ENCODE data around the gene LY9. TPM values are rescaled to one million over a fixed set of nuclear protein-coding genes. Genes with fewer than 3 reads are reported as not detected.
"Not testable (repeated sequence)": the region's sequence is repeated elsewhere in the genome, so short reads cannot be mapped to it uniquely, and the experiment has no call there.

LY9 gene
- polyA plus RNA-seq, 1 donor from 2014 or later: 158 TPM

DNA sequence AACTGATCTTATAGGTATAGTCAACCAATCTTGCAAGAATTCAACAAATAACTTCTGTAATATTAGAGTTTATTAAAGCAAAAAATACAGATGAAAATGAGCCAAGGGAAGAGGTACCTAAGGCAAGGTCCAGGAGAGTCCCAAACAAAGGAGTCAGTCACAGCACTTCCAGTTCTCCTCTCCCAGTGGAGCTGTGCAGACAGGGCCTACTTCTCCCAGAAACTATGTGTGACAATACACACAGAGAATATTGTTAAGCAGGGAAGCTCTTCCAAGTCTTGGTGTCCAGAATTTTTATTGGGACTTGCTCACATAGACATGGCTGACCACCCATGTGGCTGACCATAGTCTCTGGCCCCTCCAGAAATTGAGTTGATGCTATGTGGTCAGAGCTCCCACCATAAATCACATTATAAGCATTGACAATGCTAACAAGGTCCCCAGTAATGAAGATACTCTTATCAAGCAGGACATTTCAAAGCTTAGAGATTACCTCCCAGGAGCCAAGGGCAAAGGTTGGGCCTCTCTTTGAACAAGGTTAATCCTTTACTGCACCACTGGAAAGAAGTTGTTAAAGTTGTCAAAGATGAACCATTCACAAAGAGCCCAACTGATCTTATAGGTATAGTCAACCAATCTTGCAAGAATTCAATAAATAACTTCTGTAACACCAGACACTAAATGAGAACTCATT lies 70.2 kb downstream of the LY9 start:
- Mint-ChIP-seq H3K36me3 (no peaks in the 10 kb centered on the region), H3K4me1 (peaks cover 3 to 24% (median 11%) of the 10 kb centered on the region in 3 donors), H3K4me3 (no peak overlapping the region), H3K27ac (peak overlapping the region in 1 of 3 donors; percentile 5), H3K27me3 (peaks cover 2% of the 10 kb centered on the region), H3K9me3 (peaks cover 0 to 2% (median 0%) of the 10 kb centered on the region in 3 donors)

DNA sequence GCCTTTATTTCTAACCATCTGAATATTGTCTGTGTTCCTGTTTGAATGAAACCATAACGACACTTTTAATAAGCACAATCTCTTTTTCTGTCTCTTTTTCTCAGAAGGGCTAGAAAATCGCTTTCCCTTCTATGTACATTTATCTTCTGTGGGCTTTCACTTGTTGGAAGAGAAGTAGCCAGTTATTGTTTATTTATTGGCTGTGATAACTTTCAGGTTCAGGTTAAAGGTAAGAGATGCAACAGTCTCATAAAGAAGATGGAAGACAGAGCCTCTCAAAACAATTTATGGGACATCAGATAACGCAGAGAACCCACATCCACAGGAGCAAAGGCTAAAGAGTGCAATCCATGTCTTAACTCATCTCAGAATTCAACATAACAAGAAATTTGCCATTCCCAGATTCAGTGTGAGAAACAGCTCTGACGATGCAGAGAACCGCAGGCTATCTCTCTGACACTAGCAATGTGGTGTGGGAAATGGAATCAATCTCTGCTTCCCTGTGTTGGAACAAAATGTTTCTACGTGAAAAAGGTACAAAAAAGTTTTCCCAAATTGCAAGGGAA lies 70.8 kb downstream of the LY9 start:
- H3K4me1 Mint-ChIP-seq: peaks cover 3 to 24% (median 11%) of the 10 kb centered on the region in 3 donors
- H3K36me3 Mint-ChIP-seq: no peaks in the 10 kb centered on the region
- H3K4me3 Mint-ChIP-seq: no peak overlapping the region
- H3K27me3 Mint-ChIP-seq: peaks cover 2% of the 10 kb centered on the region
- H3K27ac Mint-ChIP-seq: peak overlapping the region in 1 of 3 donors; percentile 5
- peaks cover 0 to 2% (median 0%) of the 10 kb centered on the region in 3 donors for H3K9me3 Mint-ChIP-seq

DNA sequence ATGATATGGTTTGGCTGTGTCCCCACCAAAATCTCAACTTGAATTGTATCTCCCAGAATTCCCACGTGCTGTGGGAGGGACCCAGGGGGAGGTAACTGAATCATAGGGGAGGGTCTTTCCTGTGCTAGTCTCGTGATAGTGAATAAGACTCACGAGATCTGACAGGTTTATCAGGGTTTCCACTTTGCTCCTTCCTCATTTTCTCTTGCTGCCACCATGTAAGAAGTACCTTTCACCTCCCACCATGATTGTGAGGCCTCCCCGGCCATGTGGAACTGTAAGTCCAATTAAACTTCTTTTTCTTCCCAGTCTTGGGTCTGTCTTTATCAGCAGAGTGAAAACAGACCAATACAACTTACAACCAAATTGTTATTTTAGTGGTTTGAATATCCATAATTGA lies 71.7 kb downstream of the LY9 start:
- H3K9me3 Mint-ChIP-seq, H3K36me3 Mint-ChIP-seq, H3K27ac Mint-ChIP-seq, H3K27me3 Mint-ChIP-seq: not testable (repeated sequence)
- Mint-ChIP-seq H3K4me3 (peak overlapping the region in 1 of 4 donors; percentile 71), H3K4me1 (peaks cover 3 to 24% (median 11%) of the 10 kb centered on the region in 3 donors)

DNA sequence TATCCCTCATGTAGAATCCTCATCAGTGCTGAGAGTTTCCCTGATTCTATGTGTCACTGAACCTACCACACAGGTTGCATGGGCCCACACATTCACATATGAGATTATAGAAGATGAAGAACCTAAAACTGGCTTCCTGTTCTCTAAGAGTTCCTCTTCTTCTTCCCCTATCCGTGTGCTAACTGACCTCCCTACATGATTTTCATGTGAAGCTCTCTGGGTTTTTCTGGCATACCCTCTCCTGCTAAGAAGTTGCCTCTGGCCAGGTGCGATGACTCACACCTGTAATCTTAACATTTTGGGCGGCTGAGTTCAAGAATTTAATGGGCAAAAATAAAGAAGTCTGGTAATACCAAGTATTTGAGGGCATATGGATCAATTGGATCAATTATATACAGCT lies 72.2 kb downstream of the LY9 start:
- H3K9me3 Mint-ChIP-seq: peaks cover 0 to 3% (median 0%) of the 10 kb centered on the region in 3 donors
- H3K27ac Mint-ChIP-seq: no peak overlapping the region
- peaks cover 2% of the 10 kb centered on the region for H3K27me3 Mint-ChIP-seq

DNA sequence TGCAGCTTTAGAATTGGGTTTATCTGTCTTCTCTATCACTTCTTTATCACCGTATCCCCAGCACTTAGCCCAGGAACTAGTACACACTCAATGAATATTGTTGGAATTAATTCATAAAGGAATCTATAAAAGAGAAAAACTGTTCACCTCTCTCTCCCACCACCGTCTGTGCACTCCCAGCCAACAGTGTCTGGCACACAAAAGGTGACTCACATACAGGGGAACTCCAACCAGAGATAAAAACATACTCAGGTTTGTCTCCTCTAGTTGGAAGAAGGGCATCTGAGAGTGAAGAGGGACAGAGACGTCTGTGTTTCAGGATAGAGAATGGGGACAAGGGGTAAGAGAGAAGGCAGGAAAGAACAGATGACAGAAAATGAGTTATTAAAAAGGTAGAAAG lies 79.0 kb downstream of the LY9 start:
- Mint-ChIP-seq H3K4me3 (no peak overlapping the region), H3K9me3 (peaks cover 0 to 2% (median 2%) of the 10 kb centered on the region in 3 donors), H3K27ac (no peak overlapping the region), H3K27me3 (peaks cover 18% of the 10 kb centered on the region), H3K36me3 (no peaks in the 10 kb centered on the region), H3K4me1 (peaks cover 6 to 7% (median 6%) of the 10 kb centered on the region in 3 donors)

More for the DNA sequence above, 72.2 kb downstream of the LY9 start:
- H3K4me1 Mint-ChIP-seq: peaks cover 3 to 24% (median 10%) of the 10 kb centered on the region in 3 donors
- H3K4me3 Mint-ChIP-seq: no peak overlapping the region
- H3K36me3 Mint-ChIP-seq: no peaks in the 10 kb centered on the region

DNA sequence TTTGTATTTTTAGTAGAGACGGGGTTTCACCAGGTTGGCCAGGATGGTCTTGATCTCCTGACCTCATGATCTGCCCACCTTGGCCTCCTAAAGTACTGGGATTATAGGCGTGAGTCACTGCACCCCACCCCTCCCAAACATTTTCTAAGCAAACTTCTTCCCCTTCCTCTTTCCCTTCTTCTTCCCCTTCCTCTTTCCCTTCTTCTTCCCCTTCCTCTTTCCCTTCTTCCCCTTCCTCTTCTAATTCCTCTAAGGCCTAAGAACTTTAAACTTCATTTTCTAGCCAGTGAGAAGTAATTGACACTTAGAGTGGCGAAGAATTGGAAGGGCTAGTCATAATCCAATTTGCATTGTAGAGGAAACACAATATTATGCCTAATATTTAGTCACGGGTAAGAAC lies 79.6 kb downstream of the LY9 start:
- peaks cover 18% of the 10 kb centered on the region for H3K27me3 Mint-ChIP-seq
- H3K36me3 Mint-ChIP-seq, H3K9me3 Mint-ChIP-seq, H3K4me1 Mint-ChIP-seq, H3K27ac Mint-ChIP-seq, H3K4me3 Mint-ChIP-seq: not testable (repeated sequence)

DNA sequence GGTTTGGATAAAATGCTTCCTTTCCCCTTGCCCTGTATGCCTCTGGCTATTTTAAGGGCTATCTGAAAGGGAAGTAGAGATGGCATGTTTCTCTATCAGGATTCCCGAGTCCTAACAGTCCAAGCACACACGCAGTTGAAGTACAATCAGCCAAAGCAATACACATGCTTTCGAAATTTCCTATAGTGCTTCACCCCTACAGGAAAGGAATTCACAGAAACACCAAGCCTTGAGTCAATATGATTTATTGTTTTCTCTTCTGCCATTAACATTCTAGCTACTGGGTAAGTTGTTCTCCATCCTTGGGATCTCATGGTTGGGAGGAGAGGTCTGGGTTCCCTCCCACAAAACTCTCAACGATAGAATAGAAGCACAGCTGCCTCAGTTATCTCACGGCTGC lies 80.3 kb downstream of the LY9 start:
- Mint-ChIP-seq H3K4me3 (no peak overlapping the region), H3K27me3 (peaks cover 18% of the 10 kb centered on the region), H3K27ac (no peak overlapping the region), H3K4me1 (peaks cover 6 to 8% (median 7%) of the 10 kb centered on the region in 3 donors), H3K9me3 (peaks cover 0 to 2% (median 2%) of the 10 kb centered on the region in 3 donors), H3K36me3 (no peaks in the 10 kb centered on the region)

DNA sequence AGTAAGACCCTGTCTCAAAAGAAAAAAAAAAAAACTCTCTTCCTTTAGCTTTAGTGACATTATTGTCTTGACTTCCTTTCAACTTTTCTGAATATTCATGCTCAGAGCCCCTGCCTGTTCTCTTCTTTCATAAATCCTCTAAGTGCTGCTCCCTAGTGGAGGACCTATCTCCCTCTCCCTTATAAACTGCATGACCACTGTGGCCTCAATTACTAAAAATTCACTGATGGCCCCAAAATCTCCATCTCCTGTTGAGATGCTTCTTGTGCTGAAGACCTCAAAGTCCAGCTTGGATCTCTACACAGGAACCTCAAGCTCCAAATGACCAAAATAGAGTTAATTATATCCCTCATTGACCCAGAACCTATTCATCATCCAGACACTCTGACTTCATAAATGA lies 81.2 kb downstream of the LY9 start:
- Mint-ChIP-seq H3K36me3 (peaks cover 1% of the 10 kb centered on the region), H3K27ac (no peak overlapping the region), H3K4me1 (peaks cover 6 to 8% (median 7%) of the 10 kb centered on the region in 3 donors), H3K4me3 (peak overlapping the region in 1 of 4 donors; percentile 29), H3K27me3 (peaks cover 18% of the 10 kb centered on the region), H3K9me3 (peaks cover 0 to 2% (median 2%) of the 10 kb centered on the region in 3 donors)

Other genes starting within 250 kb of the LY9 start
- 8.7 TPM for gene CD84, start 216.7 kb upstream of the LY9 start, polyA plus RNA-seq
- 17.2 TPM for gene SLAMF1, start 149.1 kb upstream of the LY9 start, polyA plus RNA-seq
- 129 TPM for gene CD48, start 84.4 kb upstream of the LY9 start, polyA plus RNA-seq
- 26.8 TPM for gene SLAMF7, start 56.9 kb upstream of the LY9 start, polyA plus RNA-seq
- 1.6 TPM for gene CD244, start 66.7 kb downstream of the LY9 start, polyA plus RNA-seq
- gene ITLN1, start 89.0 kb downstream of the LY9 start, polyA plus RNA-seq: not detected
- not detected for gene ITLN2, start 158.6 kb downstream of the LY9 start, polyA plus RNA-seq
- gene F11R, start 225.0 kb downstream of the LY9 start, polyA plus RNA-seq: 4.8 TPM
- gene TSTD1, start 242.8 kb downstream of the LY9 start, polyA plus RNA-seq: 349 TPM
- 13.5 TPM for gene USF1, start 249.8 kb downstream of the LY9 start, polyA plus RNA-seq

Data from IgD-negative memory B cell (primary cell).